ENCODE measurements around the gene FCSK. TPM values are rescaled to one million over a fixed set of nuclear protein-coding genes. Genes with fewer than 3 reads are reported as not detected.

FCSK gene
- total and polyA plus RNA-seq, 2 of the 13 experiments (the other 11 are each of a cell fraction or from before 2014, with no cell fraction given): 9.1 to 19.2 TPM

- TF ChIP-seq, protein P1, sequence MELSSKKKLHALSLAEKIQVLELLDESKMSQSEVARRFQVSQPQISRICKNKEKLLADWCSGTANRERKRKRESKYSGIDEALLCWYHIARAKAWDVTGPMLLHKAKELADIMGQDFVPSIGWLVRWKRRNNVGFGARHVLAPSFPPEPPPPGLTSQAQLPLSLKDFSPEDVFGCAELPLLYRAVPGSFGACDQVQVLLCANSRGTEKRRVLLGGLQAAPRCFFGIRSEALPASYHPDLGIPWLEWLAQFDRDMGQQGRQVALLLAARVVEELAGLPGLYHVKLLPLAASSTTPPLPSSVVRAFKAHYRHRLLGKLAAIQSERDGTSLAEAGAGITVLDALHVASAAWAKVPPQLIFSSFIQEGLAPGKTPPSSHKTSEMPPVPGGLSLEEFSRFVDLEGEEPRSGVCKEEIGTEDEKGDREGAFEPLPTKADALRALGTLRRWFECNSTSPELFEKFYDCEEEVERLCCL (CRISPR knock-in tag; IDR thresholded peaks at IDR 0.05; ENCODE audit: borderline replicate concordance): no peak
- TF ChIP-seq ZNF224 (CRISPR knock-in tag; IDR thresholded peaks at IDR 0.05): peak; percentile 58; the same call in 1 of the 2 replicates
- TF ChIP-seq, protein P2, sequence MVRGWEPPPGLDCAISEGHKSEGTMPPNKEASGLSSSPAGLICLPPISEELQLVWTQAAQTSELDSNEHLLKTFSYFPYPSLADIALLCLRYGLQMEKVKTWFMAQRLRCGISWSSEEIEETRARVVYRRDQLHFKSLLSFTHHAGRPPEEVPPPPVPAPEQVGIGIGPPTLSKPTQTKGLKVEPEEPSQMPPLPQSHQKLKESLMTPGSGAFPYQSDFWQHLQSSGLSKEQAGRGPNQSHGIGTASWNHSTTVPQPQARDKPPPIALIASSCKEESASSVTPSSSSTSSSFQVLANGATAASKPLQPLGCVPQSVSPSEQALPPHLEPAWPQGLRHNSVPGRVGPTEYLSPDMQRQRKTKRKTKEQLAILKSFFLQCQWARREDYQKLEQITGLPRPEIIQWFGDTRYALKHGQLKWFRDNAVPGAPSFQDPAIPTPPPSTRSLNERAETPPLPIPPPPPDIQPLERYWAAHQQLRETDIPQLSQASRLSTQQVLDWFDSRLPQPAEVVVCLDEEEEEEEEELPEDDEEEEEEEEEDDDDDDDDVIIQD (CRISPR knock-in tag; IDR thresholded peaks at IDR 0.05; ENCODE audit: low read depth): no peak
- no peak for TF ChIP-seq REPIN1 (CRISPR knock-in tag; IDR thresholded peaks at IDR 0.05; ENCODE audit: borderline replicate concordance, low read depth)
- no peak for TF ChIP-seq FOXJ3 (CRISPR knock-in tag; IDR thresholded peaks at IDR 0.05; ENCODE audit: borderline replicate concordance)
- TF ChIP-seq, protein P3, sequence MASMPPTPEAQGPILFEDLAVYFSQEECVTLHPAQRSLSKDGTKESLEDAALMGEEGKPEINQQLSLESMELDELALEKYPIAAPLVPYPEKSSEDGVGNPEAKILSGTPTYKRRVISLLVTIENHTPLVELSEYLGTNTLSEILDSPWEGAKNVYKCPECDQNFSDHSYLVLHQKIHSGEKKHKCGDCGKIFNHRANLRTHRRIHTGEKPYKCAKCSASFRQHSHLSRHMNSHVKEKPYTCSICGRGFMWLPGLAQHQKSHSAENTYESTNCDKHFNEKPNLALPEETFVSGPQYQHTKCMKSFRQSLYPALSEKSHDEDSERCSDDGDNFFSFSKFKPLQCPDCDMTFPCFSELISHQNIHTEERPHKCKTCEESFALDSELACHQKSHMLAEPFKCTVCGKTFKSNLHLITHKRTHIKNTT (CRISPR knock-in tag; IDR thresholded peaks at IDR 0.05): no peak
- TF ChIP-seq, protein P4, sequence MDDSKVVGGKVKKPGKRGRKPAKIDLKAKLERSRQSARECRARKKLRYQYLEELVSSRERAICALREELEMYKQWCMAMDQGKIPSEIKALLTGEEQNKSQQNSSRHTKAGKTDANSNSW (CRISPR knock-in tag; IDR thresholded peaks at IDR 0.05; ENCODE audit: borderline replicate concordance): no peak
- no peak for TF ChIP-seq FOXK2 (IDR thresholded peaks at IDR 0.05)
- TF ChIP-seq, protein P5, sequence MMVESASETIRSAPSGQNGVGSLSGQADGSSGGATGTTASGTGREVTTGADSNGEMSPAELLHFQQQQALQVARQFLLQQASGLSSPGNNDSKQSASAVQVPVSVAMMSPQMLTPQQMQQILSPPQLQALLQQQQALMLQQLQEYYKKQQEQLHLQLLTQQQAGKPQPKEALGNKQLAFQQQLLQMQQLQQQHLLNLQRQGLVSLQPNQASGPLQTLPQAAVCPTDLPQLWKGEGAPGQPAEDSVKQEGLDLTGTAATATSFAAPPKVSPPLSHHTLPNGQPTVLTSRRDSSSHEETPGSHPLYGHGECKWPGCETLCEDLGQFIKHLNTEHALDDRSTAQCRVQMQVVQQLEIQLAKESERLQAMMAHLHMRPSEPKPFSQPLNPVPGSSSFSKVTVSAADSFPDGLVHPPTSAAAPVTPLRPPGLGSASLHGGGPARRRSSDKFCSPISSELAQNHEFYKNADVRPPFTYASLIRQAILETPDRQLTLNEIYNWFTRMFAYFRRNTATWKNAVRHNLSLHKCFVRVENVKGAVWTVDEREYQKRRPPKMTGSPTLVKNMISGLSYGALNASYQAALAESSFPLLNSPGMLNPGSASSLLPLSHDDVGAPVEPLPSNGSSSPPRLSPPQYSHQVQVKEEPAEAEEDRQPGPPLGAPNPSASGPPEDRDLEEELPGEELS (CRISPR knock-in tag; IDR thresholded peaks at IDR 0.05): peak; percentile 39; the same call in 1 of the 2 replicates
- peak; percentile 38; the same call in 1 of the 2 replicates for TF ChIP-seq MYC (CRISPR knock-in tag; IDR thresholded peaks at IDR 0.05; ENCODE audit: borderline replicate concordance)
- TF ChIP-seq TEF (CRISPR knock-in tag; IDR thresholded peaks at IDR 0.05): no peak; the same call in 1 of the 2 replicates
- TF ChIP-seq RXRB (CRISPR knock-in tag; IDR thresholded peaks at IDR 0.05; ENCODE audit: borderline replicate concordance): 0 out of 2 replicates have a peak, but pooled peaks have one; percentile 25
- no peak for TF ChIP-seq ZNF33B (CRISPR knock-in tag; IDR thresholded peaks at IDR 0.05)
- no peak for TF ChIP-seq PBX2 (CRISPR knock-in tag; IDR thresholded peaks at IDR 0.05)
- TF ChIP-seq BRCA1 (CRISPR knock-in tag; IDR thresholded peaks at IDR 0.05): 0 out of 2 replicates have a peak, but pooled peaks have one; percentile 52
- TF ChIP-seq ZNF3 (CRISPR knock-in tag; IDR thresholded peaks at IDR 0.05): no peak
- 0 out of 2 replicates have a peak, but pooled peaks have one; percentile 3 for TF ChIP-seq KLF12 (CRISPR knock-in tag; IDR thresholded peaks at IDR 0.05; ENCODE audit: borderline replicate concordance)
- no peak for TF ChIP-seq ZFP82 (CRISPR knock-in tag; IDR thresholded peaks at IDR 0.05; ENCODE audit: borderline replicate concordance)
- TF ChIP-seq, protein P6, sequence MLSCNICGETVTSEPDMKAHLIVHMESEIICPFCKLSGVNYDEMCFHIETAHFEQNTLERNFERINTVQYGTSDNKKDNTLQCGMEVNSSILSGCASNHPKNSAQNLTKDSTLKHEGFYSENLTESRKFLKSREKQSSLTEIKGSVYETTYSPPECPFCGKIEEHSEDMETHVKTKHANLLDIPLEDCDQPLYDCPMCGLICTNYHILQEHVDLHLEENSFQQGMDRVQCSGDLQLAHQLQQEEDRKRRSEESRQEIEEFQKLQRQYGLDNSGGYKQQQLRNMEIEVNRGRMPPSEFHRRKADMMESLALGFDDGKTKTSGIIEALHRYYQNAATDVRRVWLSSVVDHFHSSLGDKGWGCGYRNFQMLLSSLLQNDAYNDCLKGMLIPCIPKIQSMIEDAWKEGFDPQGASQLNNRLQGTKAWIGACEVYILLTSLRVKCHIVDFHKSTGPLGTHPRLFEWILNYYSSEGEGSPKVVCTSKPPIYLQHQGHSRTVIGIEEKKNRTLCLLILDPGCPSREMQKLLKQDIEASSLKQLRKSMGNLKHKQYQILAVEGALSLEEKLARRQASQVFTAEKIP (CRISPR knock-in tag; IDR thresholded peaks at IDR 0.05; ENCODE audit: borderline replicate concordance): no peak
Observed at GRCh38 chr16:70440009-70440692, 14.2 kb upstream of the FCSK start (continued).

Measured in HepG2 (cell line).